SK-N-MC (cell line): Measurements from ENCODE around the gene LRRC28.

ENCODE experiments used
- DNase-seq: peaks from one replicate; pipeline ENCODE4 v3.0.0-alpha.2; 2011; ENCODE audit warnings: low read depth, low spot score
- H3K27ac ChIP-seq: fragments of 200-600 bp; sonication (generic); 2 replicates; pipeline ENCODE4 v1.5.1; 2016; ENCODE audit warnings: mixed run types
- H3K36me3 ChIP-seq: fragments of 200-600 bp; sonication (generic); 2 replicates; pipeline ENCODE4 v1.6.1; 2017; ENCODE audit warnings: antibody characterized with exemption, low read length, mixed read lengths; ENCODE audit not compliant: insufficient read depth
- H3K4me3 ChIP-seq: fragments of 200-600 bp; sonication (generic); 2 replicates; pipeline ENCODE4 v1.5.1; 2016
- H3K9ac ChIP-seq: fragments of 200-600 bp; sonication (generic); 2 replicates; pipeline ENCODE4 v1.8.0; 2017; ENCODE audit warnings: mixed run types, mixed read lengths; ENCODE audit not compliant: insufficient read length
- H3K9me3 ChIP-seq: fragments of 200-600 bp; sonication (generic); 2 replicates; pipeline ENCODE4 v1.6.1; 2017; ENCODE audit warnings: low read depth, mild to moderate bottlenecking, antibody characterized with exemption, low read length, moderate library complexity, mixed read lengths
- EZH2 ChIP-seq: fragments of 200-600 bp; sonication (generic); IDR thresholded peaks from one replicate; pipeline ENCODE4 v1.6.1; 2017; ENCODE audit warnings: antibody characterized with exemption
- FOXP2 ChIP-seq: optimal IDR thresholded peaks from 2 replicates; pipeline ENCODE3; 2011; ENCODE audit warnings: mild to moderate bottlenecking, moderate library complexity; ENCODE audit not compliant: insufficient read depth; ENCODE audit errors: extremely low read length, control extremely low read depth
- POLR2AphosphoS5 ChIP-seq: IDR thresholded peaks from 2 replicates; pipeline ENCODE4 v1.6.1; 2012; ENCODE audit warnings: mild to moderate bottlenecking, low read depth, low read length, borderline replicate concordance

LRRC28 gene

GRCh38 chr15:99368743-99369142, 117.5 kb downstream of the LRRC28 start:
- H3K9ac ChIP-seq, result no peak overlapping the region
- no peak overlapping the region for H3K4me3 ChIP-seq
- no peak for DNase-seq
- no peak for TF ChIP-seq POLR2AphosphoS5
- no peak for TF ChIP-seq EZH2
- no peak for TF ChIP-seq FOXP2
- H3K27ac ChIP-seq, result no peak overlapping the region
- peaks cover 6% of the 10 kb centered on the region; the same call in 1 of the 2 replicates for H3K9me3 ChIP-seq
- peaks cover 3% of the 10 kb centered on the region for H3K36me3 ChIP-seq

GRCh38 chr15:99369196-99369595, 117.9 kb downstream of the LRRC28 start:
- H3K36me3 ChIP-seq, result peaks cover 3% of the 10 kb centered on the region
- DNase-seq, result no peak
- H3K9ac ChIP-seq, result no peak overlapping the region
- no peak overlapping the region for H3K4me3 ChIP-seq
- peaks cover 6% of the 10 kb centered on the region; the same call in 1 of the 2 replicates for H3K9me3 ChIP-seq
- TF ChIP-seq FOXP2, result no peak
- TF ChIP-seq POLR2AphosphoS5, result no peak
- TF ChIP-seq EZH2, result no peak
- no peak overlapping the region for H3K27ac ChIP-seq

- peaks cover 9% of the 10 kb centered on the region; the same call in 1 of the 2 replicates for H3K9me3 ChIP-seq
- peak overlapping the region; percentile 73 for H3K27ac ChIP-seq
- no peak overlapping the region for H3K4me3 ChIP-seq
- peak overlapping the region; percentile 40 for H3K9ac ChIP-seq
- TF ChIP-seq POLR2AphosphoS5 (no peak), EZH2 (no peak), FOXP2 (no peak)
- DNase-seq, result no peak
- H3K36me3 ChIP-seq, result peaks cover 3% of the 10 kb centered on the region
Observed at GRCh38 chr15:99371180-99372103, 120.2 kb downstream of the LRRC28 start.

- no peak for DNase-seq
- H3K9me3 ChIP-seq, result no peaks in the 10 kb centered on the region
- no peak overlapping the region for H3K4me3 ChIP-seq
- TF ChIP-seq POLR2AphosphoS5 (no peak), FOXP2 (no peak), EZH2 (no peak)
- H3K27ac ChIP-seq, result no peak overlapping the region
- H3K36me3 ChIP-seq, result no peaks in the 10 kb centered on the region
- H3K9ac ChIP-seq, result no peak overlapping the region
Observed at GRCh38 chr15:99385005-99385669, 133.9 kb downstream of the LRRC28 start.

- Histone ChIP-seq H3K9ac (no peak overlapping the region), H3K9me3 (no peaks in the 10 kb centered on the region), H3K4me3 (no peak overlapping the region), H3K36me3 (no peaks in the 10 kb centered on the region), H3K27ac (peak overlapping the region; percentile 85; the same call in 1 of the 2 replicates)
- TF ChIP-seq POLR2AphosphoS5 (no peak), FOXP2 (no peak), EZH2 (no peak)
- no peak for DNase-seq
Observed at GRCh38 chr15:99385865-99386264, 134.6 kb downstream of the LRRC28 start.

- Histone ChIP-seq H3K9ac (no peak overlapping the region), H3K36me3 (no peaks in the 10 kb centered on the region), H3K27ac (peak overlapping the region; percentile 85), H3K9me3 (no peaks in the 10 kb centered on the region), H3K4me3 (no peak overlapping the region)
- DNase-seq, result no peak
- TF ChIP-seq FOXP2, result no peak
- TF ChIP-seq EZH2, result no peak
- no peak for TF ChIP-seq POLR2AphosphoS5
Observed at GRCh38 chr15:99386391-99386790, 135.1 kb downstream of the LRRC28 start.

GRCh38 chr15:99387421-99388168, 136.3 kb downstream of the LRRC28 start:
- H3K27ac ChIP-seq, result peak overlapping the region; percentile 72
- DNase-seq, result no peak
- H3K9ac ChIP-seq, result no peak overlapping the region
- H3K9me3 ChIP-seq, result no peaks in the 10 kb centered on the region
- TF ChIP-seq FOXP2 (no peak), EZH2 (no peak), POLR2AphosphoS5 (no peak)
- H3K4me3 ChIP-seq, result no peak overlapping the region
- H3K36me3 ChIP-seq, result no peaks in the 10 kb centered on the region

- TF ChIP-seq FOXP2 (no peak), POLR2AphosphoS5 (no peak), EZH2 (no peak)
- H3K9ac ChIP-seq, result no peak overlapping the region
- H3K27ac ChIP-seq, result no peak overlapping the region
- DNase-seq, result no peak
- no peak overlapping the region for H3K4me3 ChIP-seq
- no peaks in the 10 kb centered on the region; the same call in 1 of the 2 replicates for H3K9me3 ChIP-seq
- H3K36me3 ChIP-seq, result no peaks in the 10 kb centered on the region
Observed at GRCh38 chr15:99390667-99391066, 139.4 kb downstream of the LRRC28 start.
